Measurements from ENCODE around the gene EHMT2.
"Not testable (repeated sequence)": the region's sequence is repeated elsewhere in the genome, so short reads cannot be mapped to it uniquely, and the experiment has no call there.

EHMT2 gene

GRCh38 chr6:31865205-31866118 is 32.0 kb downstream of the EHMT2 start:
- DNase-seq = no peak

DNA sequence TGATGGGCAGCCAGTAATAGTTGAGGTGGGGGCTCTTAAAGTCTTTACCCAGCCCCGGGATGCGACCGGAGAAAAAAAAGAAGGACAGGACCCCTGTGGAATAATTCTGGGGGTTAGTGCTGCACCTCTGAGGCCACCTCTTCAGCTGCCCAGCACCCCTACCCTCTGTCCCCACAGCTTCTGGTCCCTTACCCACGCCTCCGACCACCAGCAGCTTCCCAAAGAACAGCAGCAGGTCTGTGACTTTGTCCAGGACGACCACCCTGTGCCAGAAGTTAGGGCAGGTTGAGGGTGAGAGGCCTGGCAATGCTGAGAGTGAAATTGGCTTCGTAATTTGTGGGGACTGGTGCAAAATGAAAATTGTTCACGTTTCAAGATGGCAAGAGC is 32.7 kb downstream of the EHMT2 start:
- DNase-seq = no peak

DNA sequence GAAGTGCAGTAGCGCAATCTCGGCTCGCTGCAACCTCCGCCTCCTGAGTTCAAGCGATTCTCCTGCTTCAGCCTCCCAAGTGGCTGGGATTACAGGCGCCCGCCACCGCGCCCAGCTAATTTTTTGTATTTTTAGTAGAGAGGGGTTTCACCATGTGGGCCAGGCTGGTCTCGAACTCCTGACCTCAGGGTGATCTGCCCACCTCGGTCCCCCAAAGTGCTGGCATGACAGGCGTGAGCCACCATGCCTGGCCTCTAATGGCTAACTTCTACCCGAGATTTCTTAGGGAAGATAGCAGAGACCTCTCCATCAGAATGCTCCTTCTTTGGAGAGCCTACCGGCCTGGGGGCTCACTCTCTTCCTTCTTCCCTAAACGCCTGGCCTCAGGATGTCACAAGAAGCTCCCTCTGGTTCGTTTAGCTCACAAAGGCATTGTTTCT is 33.4 kb downstream of the EHMT2 start:
- not testable (repeated sequence) for DNase-seq

DNA sequence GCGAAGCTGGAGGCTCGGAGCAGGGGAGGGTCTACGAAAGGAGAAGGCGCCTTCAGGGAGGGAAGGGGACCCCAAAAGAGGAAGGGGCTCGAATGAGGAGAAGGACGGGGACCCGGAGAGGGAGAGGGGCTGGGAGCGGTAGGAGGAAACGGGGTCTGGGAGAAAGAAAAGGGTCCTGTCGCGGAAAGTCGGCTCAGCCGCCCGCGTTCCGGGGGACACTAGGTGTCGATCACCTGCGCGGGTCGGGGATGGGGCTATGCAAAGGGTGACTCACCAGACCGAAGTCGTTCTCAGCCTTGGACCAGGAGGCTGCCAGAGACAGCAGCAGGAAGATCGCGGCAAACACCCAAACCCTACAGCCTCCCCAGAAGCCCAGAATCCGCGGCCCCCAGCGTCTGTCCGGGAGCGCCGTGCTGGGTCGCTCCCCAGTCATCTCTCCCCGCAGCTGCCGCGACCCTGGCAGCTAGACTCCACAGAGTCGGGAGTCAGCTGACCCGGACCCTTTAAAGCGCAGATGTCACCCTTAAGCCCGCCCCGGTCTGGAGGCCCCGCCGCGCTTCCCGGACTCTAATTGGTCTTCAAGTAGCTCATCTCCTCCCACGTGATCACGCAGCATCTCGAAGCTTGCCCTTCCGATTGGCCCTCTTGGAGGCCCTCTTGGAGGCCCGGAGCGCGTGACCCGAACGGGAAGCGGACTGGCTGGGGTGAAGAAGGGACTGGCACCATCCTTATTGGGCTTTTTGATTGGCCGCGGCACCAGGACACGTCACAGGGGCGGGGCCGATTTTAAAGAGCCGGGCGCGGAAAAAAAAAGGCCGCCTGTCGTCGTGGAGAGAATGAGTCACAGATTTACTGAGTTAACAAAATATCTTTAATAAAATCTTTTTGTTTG is 34.9 kb downstream of the EHMT2 start, which contains the start of gene NEU1:
Gene NEU1 (minus strand): TSS at position 478 of the 892 bp plus-strand sequence. CDS start 45 bp downstream, at position 433.
- DNase-seq = peak; percentile 100

DNA sequence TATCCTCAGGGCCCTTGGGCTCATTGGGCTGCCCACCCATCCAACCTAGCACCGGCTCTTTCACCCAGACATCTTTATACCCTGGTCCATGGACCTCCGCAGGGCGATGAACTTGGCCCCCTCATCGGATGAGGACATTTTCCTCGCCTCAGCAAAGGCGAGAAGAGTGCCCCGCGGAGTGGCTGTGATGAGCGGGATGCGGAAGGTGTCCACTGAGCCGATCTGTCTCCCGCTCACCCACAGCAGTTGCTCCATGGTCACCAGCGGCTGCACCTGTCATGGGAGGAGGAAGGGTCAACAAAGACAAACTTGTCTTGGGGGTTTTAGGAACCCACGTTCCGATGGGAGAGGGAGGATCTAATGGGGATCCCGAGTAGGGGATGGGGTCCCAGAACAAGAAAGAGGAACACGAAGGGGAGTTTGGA is 35.6 kb downstream of the EHMT2 start:
- no peak for DNase-seq

- no peak for DNase-seq
Measured at GRCh38 chr6:31861150-31861549, 36.3 kb downstream of the EHMT2 start.

DNA sequence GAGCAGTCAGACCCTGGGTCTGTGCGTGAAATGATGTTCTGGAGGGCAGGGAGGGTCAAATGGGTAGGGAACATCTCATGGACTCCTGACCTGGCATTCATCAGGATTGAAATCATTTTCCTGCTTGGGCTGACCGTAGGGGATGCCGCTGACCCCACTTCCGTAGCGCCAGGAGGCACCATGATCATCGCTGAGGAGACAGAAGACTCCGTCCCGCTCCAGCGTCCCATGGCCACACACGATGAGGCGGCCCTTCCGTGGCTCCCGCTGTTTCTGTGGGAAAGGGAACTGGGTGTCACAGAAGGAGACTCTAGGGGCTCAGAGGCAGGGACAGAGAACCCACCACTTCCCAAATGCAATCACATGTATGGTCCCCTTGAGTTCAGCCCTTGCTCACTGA is 37.1 kb downstream of the EHMT2 start:
- no peak for DNase-seq

GRCh38 chr6:31859923-31860322 is 37.6 kb downstream of the EHMT2 start:
- DNase-seq = no peak

DNA sequence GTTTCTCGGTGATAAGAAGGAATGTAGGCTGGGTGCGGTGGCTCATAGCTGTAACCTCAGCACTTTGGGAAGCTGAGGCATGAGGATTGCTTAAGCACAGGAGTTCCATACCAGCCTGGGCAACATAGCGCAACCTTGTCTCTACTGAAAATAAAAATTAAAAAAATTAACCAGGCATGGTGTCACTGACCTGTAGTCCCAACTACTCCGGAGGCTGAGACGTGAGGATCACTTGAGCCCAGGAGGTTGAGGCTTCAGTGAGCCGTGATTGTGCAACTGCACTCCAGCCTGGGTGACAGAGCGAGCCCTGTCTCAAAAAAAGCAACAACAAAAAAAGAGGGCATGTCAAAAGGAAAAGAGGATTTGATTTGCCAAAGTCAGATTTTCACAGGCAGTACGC is 38.8 kb downstream of the EHMT2 start:
- DNase-seq = no peak

GRCh38 chr6:31857774-31858173 is 39.7 kb downstream of the EHMT2 start:
- not testable (repeated sequence) for DNase-seq

- not testable (repeated sequence) for DNase-seq
Measured at GRCh38 chr6:31851980-31852718, 45.3 kb downstream of the EHMT2 start.

DNA sequence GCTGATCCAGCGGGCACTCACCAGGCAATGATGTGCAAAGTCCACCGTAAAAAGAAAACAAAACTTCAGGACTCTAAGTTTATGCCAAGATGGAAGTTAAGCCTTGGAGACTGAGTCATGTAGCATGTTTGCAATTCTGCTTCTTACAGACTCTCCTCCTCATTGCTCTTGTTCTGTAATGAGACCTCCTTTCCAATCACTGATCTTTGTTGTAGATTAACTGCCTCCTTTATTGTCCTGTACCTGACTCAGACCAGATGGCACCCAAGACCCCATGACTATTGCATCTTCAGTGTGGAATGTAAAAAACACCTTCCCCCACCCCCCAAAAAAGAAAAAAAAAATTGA is 46.0 kb downstream of the EHMT2 start:
- no peak for DNase-seq

GRCh38 chr6:31850765-31851484 is 46.6 kb downstream of the EHMT2 start:
- DNase-seq = no peak

DNA sequence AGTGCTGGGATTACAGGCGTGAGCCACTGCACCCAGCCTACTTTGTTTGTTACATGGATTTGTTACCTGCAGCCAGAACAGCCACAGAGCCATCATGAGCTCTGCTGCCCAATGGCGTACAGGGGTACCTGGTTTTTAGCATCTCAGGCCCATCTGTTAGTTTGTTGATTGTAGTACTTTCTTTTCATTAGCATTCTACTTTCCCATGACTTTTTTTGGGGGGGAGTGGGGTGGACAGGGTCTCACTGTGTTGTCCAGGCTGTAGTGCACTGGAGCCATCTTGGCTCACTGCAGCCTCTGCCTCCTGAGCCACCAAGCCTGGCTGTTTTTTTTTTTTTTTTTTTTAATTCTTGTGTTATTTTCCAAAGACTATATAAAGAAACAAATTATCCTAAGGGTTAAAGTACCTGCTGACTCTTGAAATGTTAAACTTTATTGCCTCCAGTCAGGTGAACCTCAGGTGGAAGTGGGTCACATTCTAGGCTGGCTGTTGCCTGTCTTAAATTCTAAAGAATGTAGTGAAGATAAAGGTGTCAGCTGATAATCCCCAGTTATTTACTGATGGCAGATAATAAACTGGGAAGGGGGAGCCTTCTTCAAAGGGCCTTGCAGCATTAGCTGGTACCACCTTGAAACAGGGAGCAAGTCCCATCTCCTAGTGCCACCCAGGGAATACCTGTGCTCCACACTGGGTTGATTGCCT is 50.1 kb downstream of the EHMT2 start:
- no peak for DNase-seq

DNA sequence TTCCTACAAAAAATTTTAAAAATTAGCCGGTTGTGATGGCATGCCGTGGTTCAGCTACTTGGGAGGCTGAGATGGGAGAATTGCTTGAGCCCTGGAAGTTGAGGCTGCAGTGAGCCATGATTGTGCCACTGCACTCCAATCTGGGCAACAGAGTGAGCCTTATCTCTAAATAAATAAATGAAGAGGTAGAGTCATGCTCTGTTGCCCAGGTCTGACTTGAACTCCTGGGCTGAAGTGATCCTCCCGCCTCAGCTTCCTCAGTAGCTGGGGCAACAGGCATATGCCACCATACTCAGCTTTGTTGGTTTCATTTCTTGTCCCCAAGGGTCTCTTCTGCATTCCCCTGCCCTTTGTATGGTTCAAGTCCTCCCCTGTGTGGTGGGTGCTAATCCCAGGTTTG is 53.0 kb downstream of the EHMT2 start:
- no peak for DNase-seq

DNA sequence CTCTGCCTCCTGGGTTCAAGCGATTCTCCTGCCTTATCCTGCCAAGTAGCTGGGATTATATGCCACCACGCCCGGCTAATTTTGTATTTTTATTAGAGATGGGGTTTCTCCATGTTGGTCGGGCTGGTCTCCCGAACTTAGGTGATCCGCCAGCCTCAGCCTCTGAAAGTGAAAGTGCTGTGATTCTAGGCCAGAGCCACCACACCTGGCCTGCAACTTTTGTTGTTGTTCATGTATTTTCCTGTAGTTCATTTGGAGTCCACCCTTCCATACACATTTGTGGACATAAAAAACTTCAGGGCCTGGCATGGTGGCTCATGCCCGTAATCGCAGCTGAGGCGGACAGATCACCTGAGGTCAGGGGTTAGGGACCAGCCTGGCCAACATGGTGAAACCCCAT is 55.4 kb downstream of the EHMT2 start:
- no peak for DNase-seq

- not testable (repeated sequence) for DNase-seq
Measured at GRCh38 chr6:31839779-31840126, 57.7 kb downstream of the EHMT2 start.

GRCh38 chr6:31838968-31839367 is 58.5 kb downstream of the EHMT2 start:
- DNase-seq = no peak

GRCh38 chr6:31838114-31838553 is 59.4 kb downstream of the EHMT2 start:
- DNase-seq = not testable (repeated sequence)

GRCh38 chr6:31837369-31838113 is 60.0 kb downstream of the EHMT2 start:
- DNase-seq = no peak

All from NCI-H1105 treated with DMSO at 0.1 percent for 48 hours (cell line).